GM23338 (cell line): ENCODE measurements around the gene NRP1.

Experiments
- CREB1 ChIP-seq: fragments of 250-450 bp; sonication (Bioruptor Pico); IDR thresholded peaks from 2 replicates; pipeline ENCODE4 v1.5.0; 2020; ENCODE audit warnings: low read depth, mild to moderate bottlenecking, moderate library complexity
- CTCF ChIP-seq, 2 experiments: fragments of 200-600 bp in 1 of 2; sonication (generic) in 1 of 2; conservative IDR thresholded peaks; 2 replicates each; pipeline versions ENCODE4 v1.5.1 to v1.6.1; 2016 to 2017; ENCODE audit warnings: antibody characterized with exemption in 2 of 2, low read depth in 2 of 2, mild to moderate bottlenecking in 2 of 2, moderate library complexity in 1 of 2
- ETS1 ChIP-seq: IDR thresholded peaks from 2 replicates; pipeline ENCODE4 v1.6.1; 2016; ENCODE audit warnings: antibody characterized with exemption
- EZH2 ChIP-seq: fragments of 200-600 bp; sonication (generic); IDR thresholded peaks from one replicate; pipeline ENCODE4 v1.8.0; 2017; ENCODE audit warnings: antibody characterized with exemption, mild to moderate bottlenecking, low read depth; ENCODE audit not compliant: unreplicated experiment
- EZH2phosphoT487 ChIP-seq: fragments of 200-600 bp; sonication (generic); IDR thresholded peaks from one replicate; pipeline ENCODE4 v1.8.1; 2018; ENCODE audit warnings: antibody characterized with exemption; ENCODE audit not compliant: unreplicated experiment
- JUNB ChIP-seq: IDR thresholded peaks from one replicate; pipeline ENCODE4 v1.6.1; 2016; ENCODE audit warnings: antibody characterized with exemption; ENCODE audit not compliant: unreplicated experiment
- NANOG ChIP-seq: IDR thresholded peaks from 2 replicates; pipeline ENCODE4 v1.6.1; 2016; ENCODE audit warnings: antibody characterized with exemption, borderline replicate concordance
- POLR2AphosphoS5 ChIP-seq: IDR thresholded peaks from 2 replicates; pipeline ENCODE4 v1.6.1; 2016; ENCODE audit warnings: antibody characterized with exemption, low read depth
- TF ChIP-seq, protein P1 (sequence below): IDR thresholded peaks from one replicate; pipeline ENCODE4 v1.6.1; 2018; ENCODE audit warnings: antibody characterized with exemption; ENCODE audit not compliant: unreplicated experiment

GRCh38 chr10:33186150-33186549 is 148.3 kb downstream of the NRP1 start:
- TF ChIP-seq CTCF (conservative IDR thresholded peaks at IDR 0.05; ENCODE audit: low read depth in 2 of 2) (no peak), CREB1 (CRISPR knock-in tag) (no peak), POLR2AphosphoS5 (no peak), ETS1 (no peak), EZH2 (no peak), NANOG (no peak), EZH2phosphoT487 (no peak), JUNB (no peak)
- TF ChIP-seq, protein P1, sequence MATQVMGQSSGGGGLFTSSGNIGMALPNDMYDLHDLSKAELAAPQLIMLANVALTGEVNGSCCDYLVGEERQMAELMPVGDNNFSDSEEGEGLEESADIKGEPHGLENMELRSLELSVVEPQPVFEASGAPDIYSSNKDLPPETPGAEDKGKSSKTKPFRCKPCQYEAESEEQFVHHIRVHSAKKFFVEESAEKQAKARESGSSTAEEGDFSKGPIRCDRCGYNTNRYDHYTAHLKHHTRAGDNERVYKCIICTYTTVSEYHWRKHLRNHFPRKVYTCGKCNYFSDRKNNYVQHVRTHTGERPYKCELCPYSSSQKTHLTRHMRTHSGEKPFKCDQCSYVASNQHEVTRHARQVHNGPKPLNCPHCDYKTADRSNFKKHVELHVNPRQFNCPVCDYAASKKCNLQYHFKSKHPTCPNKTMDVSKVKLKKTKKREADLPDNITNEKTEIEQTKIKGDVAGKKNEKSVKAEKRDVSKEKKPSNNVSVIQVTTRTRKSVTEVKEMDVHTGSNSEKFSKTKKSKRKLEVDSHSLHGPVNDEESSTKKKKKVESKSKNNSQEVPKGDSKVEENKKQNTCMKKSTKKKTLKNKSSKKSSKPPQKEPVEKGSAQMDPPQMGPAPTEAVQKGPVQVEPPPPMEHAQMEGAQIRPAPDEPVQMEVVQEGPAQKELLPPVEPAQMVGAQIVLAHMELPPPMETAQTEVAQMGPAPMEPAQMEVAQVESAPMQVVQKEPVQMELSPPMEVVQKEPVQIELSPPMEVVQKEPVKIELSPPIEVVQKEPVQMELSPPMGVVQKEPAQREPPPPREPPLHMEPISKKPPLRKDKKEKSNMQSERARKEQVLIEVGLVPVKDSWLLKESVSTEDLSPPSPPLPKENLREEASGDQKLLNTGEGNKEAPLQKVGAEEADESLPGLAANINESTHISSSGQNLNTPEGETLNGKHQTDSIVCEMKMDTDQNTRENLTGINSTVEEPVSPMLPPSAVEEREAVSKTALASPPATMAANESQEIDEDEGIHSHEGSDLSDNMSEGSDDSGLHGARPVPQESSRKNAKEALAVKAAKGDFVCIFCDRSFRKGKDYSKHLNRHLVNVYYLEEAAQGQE, result no peak
